ENCODE results near the gene MTF1.
"Not testable (repeated sequence)": the region's sequence is repeated elsewhere in the genome, so short reads cannot be mapped to it uniquely, and the experiment has no call there.

The MTF1 gene

DNA sequence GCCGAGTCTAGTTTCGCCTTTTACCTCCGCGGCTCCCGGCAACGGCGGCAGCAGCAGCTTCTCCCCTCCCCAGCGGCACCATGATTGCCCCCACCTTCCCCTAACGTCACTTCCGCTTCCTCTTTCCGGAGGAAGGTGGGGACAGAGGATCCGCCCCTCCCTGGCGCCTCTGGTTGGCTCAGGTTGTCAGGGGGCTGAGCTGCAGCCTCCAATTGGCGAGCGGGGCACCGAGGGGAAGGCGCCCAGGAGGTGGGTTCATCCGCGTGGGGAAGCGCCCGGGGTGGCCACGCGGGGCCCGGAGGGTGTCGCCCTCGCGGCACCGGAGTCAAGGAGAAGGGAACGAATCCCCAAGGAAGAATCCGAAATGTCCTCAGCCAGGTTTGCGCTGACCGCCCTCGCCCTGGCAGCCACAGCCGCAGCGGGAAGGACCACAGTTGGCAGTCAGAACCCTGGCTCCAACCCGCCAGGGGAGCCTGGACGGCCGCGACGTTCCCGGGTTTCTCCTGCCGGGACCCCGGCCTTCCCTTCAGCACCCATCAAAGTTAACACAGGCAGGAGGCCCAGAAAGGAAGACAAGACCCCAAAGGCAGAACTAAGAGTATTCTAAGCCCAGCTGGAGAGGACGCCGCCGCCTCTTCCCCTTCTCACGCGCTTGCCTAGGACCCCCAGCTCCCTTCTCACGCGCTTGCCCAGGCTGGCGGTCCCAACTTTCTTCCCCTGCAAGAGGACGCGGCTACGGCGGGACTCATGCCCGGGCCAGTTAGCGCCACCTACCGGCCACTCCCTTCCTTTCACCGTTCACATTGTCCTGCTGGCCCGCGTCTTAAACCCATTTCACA lies at the start of gene MTF1:
Gene MTF1 (minus strand): TSS at position 86 of the 839 bp plus-strand sequence. CDS start 1,934 bp downstream, outside the sequence.
- DNase-seq (ENCODE audit: low read depth), result peak; percentile 89

DNA sequence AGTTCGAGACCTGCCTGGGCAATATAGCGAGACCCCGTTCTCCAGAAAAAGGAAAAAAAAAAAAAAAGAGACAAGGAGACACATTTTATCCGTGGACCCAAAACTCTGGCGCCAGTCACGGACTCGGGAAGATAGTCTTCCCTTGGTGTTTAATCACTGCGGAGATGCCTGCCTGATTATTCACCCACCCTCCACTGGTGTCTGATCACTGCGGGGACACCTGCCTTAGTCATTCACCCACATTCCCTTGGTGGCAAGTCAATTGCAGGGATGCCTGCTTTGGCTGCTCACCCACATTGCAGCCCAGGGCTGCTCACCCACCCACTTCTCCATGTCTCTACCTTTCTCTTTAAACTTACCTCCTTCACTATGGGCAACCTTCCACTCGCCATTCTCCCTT lies 49.1 kb upstream of the MTF1 start:
- not testable (repeated sequence) for DNase-seq (ENCODE audit: low read depth)

DNA sequence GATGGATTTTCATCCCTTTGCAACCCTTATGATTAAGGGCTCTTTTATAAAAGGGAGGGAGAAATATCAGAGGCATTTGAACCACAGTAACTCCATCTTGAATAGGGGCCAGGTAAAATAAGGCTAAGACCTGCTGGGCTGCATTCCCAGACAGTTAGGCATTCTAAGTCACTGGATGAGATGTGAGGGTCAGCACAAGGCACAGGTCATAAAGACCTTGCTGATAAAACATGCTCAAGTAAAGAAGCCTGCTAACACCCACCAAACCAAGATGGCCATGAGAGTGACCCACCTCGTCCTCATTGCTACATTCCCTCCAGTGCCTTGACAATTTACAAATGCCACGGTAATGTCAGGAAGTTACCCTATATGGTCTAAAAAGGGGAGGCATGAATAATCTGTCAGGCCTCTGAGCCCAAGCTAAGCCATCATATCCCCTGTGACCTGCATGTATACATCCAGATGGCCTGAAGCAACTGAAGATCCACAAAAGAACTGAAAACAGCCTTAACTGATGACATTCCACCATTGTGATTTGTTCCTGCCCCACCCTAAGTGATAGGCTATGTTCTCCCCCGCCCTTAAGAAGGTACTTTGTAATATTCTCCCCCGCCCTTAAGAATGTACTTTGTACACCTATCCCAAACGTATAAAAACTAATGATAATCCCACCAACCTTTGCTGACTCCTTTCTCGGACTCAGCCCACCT lies 48.2 kb upstream of the MTF1 start:
- DNase-seq (ENCODE audit: low read depth), result not testable (repeated sequence)

DNA sequence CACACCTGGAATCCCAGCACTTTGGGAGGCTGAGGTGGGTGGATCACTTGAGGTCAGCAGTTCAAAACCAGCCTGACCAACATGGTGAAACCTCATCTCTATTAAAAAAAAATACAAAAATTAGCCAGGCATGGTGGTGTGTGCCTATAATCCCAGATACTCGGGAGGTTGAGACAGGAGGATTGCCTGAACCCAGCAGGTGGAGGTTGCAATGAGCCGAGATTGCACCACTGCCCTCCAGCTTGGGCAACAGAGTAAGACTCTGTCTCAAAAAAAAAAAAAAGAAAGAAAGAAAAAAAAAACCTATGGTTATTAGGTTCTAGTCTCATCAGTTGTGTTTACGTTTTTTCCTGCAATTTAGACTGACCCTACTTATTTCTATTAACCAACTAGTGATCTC lies 47.2 kb upstream of the MTF1 start:
- not testable (repeated sequence) for DNase-seq (ENCODE audit: low read depth)

DNA sequence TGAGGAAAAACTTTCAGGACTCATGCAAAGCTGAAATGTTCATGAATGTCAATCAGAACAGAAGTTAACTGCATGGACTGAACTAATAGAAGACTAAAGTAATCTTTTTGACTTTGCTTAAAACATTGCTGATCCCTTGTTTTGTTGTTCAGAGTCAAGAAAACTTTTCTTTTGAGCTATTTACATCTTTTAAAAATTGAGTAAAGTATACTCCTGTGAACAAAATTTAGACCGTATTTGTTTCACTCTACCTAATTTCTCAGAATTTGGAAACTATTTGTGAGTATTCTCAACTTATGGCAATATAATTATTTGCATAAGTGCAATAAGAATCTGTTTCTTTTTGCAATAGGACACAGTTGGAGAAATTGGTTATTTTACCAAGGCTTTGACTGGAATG lies 46.3 kb upstream of the MTF1 start:
- DNase-seq (ENCODE audit: low read depth), result no peak

DNA sequence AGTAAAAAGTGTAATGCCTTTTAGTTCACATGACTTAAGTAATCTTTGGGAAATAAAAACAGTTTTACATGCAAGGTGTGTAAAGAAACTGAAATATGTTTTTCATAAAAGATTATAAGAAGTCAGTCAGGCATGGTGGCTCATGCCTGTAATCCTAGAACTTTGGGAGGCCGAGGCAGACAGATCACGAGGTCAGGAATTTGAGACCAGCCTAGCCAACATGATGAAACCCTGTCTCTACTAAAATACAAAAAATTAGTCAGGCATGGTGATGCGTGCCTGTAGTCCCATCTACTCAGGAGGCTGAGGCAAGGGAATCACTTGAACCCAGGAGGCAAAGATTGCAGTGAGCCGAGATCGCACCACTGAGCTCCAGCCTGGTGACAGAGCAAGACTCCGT lies 44.5 kb upstream of the MTF1 start:
- not testable (repeated sequence) for DNase-seq (ENCODE audit: low read depth)

DNA sequence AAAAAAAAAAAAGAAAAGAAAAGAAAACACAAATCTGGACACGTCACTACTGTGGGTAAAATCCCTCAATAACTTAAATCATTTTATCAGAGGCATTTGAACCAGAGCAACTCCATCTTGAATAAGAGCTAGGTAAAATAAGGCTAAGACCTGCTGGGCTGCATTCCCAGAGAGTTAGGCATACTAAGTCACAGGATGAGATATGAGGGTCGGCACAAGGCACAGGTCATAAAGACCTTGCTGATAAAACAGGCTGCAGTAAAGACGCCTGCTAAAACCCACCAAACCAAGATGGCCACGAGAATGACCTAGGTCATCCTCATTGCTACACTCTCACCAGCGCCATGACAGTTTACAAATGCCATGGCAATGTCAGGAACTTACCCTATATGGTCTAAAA lies 43.6 kb upstream of the MTF1 start:
- DNase-seq (ENCODE audit: low read depth), result no peak

DNA sequence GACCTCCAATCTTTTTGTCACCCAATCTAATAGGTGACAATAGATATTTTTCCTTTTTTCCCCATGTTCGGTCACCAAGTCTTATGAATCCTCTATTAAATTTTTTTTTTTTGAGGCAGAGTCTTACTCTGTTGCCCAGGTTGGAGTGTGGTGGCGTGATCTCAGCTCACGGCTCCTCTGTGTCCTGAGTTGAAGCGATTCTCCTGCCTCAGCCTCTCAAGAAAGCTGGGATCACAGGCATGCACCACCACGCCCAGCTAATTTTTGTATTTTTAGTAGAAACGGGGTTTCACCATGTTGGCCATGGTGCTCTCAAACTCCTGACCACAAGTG lies 42.5 kb upstream of the MTF1 start:
- no peak for DNase-seq (ENCODE audit: low read depth)

DNA sequence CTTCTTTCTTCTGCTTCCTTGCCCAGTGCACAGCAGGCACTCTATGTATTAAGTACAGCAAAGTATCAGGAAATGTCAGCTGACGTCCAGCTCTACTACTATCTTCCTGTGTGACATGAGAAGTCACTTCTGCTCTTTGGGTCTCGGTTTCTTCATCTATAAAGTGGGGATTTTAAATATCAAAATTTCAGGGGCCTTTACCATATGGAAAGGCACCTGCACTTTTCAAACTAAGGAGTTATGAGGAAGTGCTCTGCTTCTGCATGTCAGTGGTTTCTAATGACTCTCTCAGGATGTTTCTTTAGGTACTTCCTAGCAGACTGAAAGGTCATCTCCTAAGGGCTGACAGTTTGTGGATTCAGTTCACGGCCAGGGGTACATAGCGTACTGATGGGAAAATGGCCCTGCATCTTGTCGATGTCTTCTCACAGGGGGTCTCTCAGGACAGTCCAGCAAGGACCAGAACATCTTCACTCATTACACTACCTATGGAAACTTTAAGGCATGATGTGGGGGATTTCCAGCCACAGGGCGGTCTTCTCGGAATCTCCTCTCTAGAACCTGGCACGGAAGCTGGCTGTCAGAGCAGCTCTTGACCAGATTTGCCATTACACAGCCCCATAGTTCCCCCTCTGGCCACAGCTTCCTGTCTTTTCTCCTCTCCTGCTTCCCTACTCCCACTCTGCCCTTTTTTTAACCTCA lies 42.0 kb upstream of the MTF1 start:
- DNase-seq (ENCODE audit: low read depth), result no peak

DNA sequence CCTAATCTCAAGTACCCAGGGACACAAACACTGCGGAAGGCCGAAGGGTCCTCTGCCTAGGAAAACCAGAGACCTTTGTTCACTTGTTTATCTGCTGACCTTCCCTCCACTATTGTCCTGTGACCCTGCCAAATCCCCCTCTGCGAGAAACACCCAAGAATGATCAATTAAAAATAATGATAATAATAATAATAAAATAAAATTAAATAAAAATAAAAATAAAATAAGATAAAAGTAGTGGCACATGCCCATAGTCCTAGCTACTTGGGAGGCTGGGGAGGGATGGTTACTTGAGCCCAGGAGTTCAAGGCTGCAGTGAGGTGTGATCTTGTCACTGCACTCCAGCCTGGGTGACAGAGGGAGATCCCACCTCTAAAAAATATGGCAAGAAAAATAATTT lies 38.2 kb upstream of the MTF1 start:
- not testable (repeated sequence) for DNase-seq (ENCODE audit: low read depth)

DNA sequence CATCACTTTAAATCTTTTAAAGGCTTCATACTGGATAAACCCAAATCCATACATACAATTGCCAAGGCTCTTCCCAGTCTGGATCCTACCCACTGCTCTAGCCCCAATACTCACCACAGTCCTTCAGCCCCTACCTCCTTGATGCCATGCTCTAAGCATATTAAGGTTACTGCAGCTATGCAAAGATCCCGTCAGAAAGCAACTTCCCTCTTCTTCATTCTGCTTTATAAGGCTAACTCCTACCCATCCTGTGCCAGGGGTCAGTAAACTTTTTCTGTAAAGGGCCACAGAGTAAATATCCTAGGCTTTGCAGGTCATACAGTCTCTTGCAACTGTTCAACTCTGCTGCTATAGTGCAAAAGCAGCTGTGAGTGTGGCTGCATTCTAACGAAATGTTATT lies 34.3 kb upstream of the MTF1 start:
- DNase-seq (ENCODE audit: low read depth), result no peak

DNA sequence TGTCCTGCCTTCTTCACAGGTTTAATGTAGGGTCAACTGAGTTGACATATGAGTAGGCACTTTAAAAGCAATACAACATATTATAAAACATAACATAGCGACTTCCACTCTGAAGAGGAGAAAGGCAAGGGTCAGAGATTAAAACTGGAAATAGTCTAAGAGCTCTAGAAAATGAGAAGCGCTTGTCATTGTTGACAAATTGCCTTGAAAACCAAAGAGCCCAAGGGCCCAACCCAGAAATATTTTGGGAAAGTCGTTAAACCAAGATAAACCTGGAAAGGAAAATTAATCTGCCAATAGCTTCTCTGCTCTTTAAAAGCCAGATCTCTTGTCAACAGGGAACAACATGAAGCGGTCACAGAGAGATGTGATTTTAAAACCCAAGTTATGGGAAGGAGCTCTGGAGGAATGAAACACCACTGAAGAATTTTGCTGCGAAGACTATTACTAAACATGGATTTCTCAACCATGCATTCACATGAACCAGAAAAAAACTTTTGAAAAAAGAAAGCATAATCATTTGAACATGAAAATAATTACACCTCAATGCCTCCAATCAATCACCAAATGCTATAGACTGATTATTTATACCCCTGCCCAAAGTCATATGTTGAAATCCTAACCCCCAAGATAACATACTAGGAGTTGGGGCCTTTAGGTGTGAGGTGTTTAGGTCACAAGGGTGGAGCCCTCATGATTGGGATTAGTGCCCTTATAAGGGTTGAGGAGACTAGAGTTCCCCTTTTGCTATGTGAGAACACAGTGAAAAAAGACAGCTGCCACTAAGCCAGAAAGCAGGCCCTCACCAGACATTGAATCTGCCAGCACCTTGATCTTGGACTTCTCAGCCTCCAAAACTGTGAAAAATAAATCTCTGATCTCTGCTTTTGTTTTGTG lies 33.0 kb upstream of the MTF1 start:
- DNase-seq (ENCODE audit: low read depth), result no peak

DNA sequence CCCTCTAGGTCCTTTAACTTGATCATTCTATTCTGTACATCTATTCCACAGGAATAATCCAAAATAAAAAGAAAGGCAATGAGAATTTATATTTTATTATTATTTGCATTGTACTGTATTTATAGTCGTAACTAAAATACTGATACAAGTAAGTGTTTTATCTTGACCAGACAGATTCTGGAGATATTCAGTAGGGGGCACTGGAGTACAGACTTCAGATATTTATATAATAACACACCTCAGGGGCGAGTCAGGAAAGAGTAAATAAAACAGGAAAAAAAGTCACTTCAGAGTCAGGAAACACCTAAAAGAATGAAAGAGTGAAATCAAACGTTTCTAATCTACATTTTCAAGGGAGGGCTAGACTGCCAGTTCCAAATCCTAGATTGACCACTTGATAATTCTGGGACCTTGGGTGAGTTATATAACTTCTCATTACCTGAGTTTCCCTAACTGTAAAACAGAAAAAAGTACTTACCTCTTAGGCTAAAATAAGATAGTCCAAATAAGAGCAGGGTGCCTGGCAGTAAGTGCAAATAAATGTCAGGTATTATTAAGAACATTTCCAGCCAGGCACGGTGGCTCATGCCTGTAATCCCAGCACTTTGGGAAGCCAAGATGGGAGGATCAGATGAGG lies 31.1 kb upstream of the MTF1 start:
- no peak for DNase-seq (ENCODE audit: low read depth)

DNA sequence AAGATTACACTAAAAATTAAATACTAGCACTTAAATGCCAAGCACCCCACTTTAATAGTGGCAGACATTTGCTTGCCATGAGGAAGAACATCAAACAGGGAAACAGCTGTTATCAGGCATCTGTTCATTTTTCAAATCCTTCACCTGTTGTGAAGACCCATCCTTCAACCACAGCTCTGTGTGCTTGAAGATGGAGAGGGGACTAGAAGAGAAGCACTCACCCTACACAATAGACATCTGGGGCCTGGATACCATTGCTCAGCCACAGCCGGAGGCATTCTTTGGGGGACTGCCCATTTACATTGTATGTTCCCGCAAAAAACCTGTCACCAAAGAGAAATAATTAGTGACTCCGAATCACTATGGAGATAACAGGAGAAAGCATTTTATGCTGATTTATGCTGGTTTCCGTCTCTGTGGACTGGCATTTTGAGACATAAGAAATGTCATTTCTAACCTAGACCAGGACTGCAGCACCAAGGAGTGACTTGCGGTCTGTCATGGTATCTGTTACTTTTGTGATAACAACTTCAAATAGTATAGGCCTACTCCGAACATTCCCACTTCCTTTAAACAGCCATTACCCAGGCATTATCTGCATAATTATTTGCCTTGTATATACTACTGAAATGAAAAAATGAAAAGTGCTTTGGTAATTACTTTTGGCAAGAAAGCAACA lies 28.8 kb upstream of the MTF1 start:
- no peak for DNase-seq (ENCODE audit: low read depth)

DNA sequence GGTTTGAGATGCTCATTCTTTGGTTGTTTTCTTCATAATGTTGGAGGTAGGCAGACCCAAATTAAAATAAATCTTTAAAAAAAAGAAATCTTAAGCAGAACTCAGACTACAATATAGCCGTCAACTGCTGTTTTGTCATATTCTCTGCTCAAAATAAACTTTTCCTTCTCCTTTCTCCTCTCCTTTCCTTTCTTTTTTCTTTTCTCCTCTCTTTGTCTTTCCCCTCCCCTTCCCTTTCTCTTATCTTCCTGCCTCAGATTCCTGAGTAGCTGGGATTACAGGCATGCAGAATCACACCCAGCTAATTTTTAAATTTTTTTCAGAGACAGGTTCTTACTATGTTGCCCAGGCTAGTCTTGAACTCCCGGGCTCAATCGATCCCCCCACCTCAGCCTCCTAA lies 24.8 kb upstream of the MTF1 start:
- DNase-seq (ENCODE audit: low read depth), result no peak

DNA sequence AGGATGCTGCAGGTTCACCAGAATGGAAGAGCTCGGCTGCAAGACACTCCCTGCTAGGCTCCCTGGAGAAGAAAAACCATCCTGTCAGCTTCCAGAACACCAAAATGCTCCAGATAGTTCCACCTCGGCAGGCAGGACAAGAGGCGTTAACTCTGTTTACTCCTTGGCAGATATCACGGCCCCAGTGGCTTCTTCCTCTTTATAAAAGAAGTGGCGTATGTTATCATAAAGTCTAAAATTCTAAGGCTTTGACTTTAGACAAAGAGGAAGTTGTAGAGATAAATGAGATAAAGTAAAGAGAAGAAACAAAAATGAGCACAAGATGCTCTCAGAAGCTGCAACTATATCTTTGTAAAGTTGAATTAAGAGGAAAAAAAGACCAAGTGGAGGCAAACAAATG lies 24.3 kb upstream of the MTF1 start:
- DNase-seq (ENCODE audit: low read depth), result no peak

DNA sequence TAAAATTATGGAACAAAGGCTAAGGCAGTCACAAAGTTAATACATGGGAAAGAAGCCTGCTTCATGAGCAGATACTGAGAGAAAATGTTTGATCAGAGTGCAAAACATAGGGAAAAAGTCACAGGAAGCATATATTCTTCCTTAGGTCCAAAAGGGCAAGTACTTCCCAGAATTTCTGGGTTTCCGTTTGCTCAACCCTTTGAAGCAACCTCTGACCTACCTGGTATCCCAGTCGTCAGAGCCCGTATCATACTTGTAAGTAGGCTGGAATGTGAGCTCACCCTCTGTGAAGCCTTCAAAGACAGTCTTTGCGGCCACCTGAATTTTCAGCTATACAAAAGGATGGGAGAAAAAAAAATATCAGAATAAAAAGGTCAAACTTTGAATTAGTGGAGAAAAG lies 20.5 kb upstream of the MTF1 start:
- DNase-seq (ENCODE audit: low read depth), result no peak

DNA sequence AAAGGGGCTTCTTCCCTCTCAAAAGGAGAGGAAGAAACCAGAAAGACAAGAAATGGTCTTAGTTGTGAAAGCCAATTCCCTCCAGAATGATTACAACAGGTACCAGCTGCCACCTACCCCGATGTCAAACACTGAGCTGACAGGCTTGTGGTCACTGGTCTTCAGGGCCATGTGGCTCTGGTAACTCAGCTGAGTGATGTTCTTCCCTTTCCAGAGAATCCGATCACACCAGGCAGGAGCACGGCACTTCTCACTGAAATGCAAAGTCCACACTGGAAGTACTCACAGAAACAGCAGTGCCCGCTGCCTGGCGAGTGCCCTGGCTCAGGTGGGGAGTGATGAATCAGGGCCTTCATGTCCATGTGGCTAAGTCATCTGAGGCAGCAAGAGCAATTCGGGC lies 18.7 kb upstream of the MTF1 start:
- no peak for DNase-seq (ENCODE audit: low read depth)

DNA sequence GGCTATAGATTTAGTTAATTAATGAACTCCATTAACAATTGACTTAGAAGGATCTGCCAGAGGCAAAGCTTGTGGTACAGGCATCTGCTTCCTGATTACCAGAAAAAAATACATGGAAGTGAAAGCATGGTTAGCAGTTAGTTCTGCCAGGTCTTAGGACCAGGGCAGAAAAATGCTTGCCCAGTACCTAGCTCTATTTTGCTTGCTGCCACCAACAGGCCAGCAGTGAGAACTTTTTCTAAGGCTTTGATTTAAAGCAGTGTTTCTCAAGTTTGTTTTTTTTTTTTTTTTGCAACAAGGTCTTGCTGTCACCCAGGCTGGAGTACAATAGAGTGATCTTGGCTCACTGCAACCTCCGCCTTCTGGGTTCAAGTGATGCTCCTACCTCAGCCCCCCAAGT lies 16.4 kb upstream of the MTF1 start:
- no peak for DNase-seq (ENCODE audit: low read depth)

DNA sequence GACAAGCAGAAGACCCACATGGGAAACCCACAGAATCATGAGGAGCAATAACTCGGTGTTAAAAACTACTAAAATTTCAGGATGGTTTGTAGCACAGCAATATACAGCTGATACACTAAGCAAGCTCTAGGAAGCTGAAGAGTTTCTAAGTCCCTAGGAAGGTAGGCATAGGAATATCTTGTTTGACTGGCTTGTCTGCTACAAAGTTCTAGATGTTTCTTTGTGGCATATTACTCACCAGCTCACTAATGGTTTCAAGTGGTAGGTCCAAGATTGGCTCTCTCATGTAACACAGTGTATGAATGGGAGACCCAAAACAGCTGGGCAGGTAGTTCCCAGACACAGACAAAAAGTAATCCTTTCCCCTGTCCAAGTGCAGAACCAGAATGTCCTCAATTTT lies 13.3 kb upstream of the MTF1 start:
- no peak for DNase-seq (ENCODE audit: low read depth)

DNA sequence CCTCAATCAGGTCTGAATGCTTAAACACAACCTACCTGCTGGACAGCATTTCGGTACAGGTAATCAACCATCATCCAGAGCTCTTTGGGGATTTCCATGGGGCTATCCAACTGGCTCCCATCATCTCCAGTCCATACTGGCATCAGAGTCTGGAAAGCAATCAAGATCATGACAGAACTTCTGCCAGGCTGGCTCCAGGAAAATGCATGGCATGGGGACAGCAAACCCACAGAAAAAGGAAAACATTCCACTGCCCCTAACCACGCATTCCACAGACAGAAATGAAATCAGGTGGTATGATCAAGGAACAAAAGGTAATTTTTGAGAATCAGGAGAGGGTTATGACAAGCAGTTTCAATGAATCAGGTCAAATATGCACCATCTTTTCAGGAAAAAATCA lies 9.1 kb upstream of the MTF1 start:
- no peak for DNase-seq (ENCODE audit: low read depth)

Measured in stimulated activated CD8-positive, alpha-beta memory T cell treated with anti-CD3 and anti-CD28 coated beads, Interleukin-7, amount 100 ng/mL, for 24 hours (primary cell).